ENCODE results near the gene MRPL10.

DNA sequence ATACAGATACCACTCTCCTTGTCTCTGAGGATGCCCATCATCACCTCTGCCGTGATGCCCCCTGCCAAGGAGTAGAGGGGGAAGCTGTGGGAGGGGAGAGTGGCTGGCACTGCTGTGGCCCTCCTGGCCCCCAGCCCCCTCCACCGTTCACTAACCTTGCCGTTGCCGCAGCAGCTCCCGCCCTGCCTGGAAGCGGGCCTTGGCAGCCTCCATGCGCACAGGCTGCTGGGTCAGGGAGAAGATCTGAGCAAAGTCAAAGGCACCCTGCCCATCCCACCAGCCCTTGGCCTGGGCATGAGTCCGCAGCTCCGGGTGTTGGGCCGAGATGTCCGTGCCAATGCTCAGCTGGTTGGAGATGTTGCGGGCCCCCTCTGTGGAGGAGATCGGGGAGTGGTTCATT lies 7.3 kb upstream of the MRPL10 start:
- TF ChIP-seq, protein P1, sequence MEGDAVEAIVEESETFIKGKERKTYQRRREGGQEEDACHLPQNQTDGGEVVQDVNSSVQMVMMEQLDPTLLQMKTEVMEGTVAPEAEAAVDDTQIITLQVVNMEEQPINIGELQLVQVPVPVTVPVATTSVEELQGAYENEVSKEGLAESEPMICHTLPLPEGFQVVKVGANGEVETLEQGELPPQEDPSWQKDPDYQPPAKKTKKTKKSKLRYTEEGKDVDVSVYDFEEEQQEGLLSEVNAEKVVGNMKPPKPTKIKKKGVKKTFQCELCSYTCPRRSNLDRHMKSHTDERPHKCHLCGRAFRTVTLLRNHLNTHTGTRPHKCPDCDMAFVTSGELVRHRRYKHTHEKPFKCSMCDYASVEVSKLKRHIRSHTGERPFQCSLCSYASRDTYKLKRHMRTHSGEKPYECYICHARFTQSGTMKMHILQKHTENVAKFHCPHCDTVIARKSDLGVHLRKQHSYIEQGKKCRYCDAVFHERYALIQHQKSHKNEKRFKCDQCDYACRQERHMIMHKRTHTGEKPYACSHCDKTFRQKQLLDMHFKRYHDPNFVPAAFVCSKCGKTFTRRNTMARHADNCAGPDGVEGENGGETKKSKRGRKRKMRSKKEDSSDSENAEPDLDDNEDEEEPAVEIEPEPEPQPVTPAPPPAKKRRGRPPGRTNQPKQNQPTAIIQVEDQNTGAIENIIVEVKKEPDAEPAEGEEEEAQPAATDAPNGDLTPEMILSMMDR (IDR thresholded peaks at IDR 0.05): no peak
- TF ChIP-seq ZFX (IDR thresholded peaks at IDR 0.05; ENCODE audit: borderline replicate concordance): no peak

Data from 22Rv1 (cell line).